Measurements from ENCODE around the gene TSHZ2.
"Not testable (repeated sequence)": the region's sequence is repeated elsewhere in the genome, so short reads cannot be mapped to it uniquely, and the experiment has no call there.

TSHZ2 gene

DNA sequence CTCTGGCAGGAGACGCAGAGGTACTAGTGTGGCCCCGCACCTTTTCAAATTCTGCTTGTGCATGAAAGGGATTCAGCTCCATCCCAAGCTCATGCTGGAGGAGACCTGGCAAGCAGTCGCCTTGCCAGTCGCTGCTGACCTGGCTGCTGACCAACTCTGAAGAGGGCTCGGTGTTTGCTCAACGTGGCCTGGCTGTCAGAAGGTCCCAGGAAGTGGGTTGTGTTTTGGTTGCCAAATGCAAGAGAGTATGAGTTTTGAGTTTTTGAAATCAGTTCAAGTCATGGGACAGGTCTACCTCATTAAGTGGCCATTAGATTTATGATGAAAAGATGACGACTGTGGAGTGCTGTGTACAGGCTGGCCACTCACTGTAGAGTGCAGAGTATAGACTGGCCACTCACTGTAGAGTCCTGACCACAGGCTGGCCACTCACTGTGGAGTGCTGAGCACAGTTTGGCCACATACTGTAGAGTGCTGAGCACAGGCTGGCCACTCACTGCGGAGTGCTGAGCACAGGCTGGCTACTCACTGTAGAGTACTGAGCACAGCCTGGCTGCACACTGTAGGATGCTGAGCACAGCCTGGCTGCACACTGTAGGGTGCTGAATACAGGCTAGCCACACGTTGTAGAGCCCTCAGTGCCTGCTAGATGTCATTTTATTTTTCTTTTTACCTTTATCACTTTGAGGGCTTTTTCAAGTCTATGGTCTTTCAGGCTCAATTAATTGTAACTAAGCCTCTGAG, 427.6 kb downstream of the TSHZ2 start:
- DNase-seq, result no peak

DNA sequence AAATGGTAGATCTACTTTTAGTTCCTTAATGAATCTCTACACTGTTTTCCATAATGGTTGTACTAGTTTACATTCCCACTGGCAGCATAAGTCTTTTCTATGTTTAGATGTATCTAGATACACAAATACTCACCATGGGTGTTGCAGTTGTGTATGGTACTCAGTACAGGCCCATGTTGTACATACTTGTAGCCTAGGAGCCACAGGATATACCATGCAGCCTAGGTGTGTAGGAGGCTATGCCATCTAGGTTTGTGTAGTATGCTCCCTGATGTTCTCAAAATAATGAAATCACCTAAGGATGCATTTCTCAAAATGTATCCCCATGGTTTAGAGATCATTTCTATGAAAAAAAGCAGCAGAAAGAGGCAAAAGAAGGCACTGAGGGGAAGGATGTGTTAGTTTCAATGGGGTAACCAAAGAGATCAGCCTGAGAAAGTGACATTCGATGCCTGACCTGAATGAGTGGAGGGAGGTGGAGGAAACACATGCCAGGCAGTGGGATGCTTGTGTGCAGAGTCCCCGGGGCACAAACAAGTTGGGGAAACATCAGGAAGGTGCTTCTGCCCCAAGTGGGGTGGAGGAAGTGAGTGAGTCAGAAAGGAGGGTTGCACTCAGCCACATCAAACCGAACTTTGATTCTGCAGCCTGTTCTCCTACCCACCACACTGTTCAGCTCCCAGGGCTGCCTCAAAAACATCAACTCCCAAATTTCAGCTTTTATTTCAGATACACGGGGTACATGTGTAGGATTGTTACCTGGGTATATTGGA, 430.3 kb downstream of the TSHZ2 start:
- DNase-seq, result peak in 1 of 2 donors; percentile 8

DNA sequence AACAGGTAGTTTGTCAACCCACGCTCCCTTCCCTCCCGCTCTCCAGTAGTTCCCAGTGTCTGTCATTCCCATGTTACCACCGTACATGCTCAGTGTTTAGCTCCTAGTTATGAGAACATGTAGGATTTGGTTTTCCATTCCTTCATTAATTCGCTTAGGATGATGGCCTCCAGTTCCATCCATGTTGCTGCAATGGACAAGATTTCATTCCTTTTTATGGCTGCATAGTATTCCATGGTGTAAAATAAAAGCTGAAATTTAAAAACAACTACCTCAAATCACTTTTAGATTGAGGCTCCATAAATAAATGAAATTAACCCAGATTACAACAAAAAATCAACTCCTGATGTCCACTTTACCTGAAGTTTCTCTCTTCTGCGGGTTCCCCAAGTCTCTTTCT, 430.9 kb downstream of the TSHZ2 start:
- no peak for DNase-seq

DNA sequence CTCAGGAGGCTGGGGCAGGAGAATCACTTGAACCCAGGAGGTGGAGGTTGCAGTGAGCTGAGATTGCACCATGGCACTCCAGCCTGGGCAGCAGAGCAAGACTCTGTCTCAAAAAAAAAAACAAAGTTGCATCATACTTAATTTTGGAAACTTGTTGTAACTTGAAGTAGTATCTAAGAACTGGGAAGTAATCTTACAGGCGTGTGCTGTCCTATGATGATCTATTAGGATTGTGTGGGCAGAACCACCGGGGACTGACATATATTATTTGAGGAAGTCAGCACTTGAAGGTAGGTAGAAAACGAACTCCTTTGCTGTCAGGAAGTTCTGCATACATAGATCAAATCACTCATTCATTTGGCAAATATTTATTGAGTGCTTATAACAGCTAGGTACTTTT, 433.0 kb downstream of the TSHZ2 start:
- no peak for DNase-seq

DNA sequence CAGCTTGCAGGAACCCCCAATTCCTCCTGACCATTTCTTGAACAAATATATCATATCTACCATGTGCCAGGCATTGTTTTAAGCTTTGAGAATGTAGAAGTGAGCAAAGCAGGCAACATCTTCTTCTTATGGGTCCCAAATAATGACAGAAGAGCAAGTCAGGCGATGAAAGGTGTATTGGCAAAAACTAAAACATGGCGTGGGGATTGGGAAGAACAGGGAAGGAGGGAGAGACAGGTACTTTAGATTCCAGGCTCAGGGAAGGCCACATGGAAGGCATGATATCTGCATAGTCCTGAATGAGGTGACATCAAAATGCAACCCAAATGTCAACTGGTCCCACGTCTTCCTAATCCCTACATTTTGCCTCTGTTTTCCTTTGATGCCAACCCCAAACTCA, 434.4 kb downstream of the TSHZ2 start:
- no peak for DNase-seq

DNA sequence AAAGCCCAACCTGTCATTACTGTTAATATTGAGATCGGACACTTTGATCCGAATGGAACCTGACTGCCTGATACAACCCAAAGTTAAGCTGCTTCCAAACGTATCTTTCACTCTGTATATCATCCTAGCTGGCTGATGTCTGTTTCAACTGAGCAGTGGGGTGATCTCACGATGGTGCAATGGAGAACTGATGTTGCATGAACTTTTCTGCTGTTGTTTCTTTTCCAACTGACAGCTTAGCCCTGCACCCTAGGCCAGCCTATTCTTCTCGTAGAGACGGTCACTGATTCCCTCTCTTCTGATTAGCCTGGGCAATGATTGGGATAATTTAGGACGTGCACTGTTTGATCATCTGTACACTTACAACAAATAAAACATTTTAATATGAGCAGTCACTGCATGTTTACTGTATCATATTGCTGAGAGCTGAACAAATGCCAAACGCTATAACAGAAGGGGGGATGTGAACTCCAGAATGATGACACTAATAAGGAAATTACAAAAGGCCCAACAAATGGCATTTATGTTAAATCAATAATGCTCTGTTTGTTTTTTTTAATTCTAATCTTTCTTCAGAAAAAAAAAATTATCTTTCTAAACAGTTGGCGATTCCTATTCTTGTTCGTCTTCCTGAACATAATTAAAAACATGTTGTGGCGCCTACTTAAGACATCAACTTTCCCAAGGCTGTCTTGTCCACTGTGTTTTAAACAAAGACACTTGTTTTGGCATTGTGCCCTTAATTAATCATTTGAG, 436.7 kb downstream of the TSHZ2 start:
- no peak for DNase-seq

DNA sequence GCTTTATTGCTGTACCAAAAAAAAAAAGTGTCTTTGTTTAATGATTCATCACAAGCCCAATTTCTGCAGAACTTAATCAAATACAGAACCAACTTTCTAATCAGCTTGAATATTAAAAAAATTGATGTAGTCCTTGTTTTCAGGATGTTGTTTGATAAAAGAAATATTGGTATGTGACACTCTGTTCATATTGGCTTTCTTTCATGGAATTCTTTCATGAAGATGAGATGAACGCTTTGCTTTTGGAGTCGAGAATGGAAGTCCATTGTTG, 437.2 kb downstream of the TSHZ2 start:
- DNase-seq, result no peak

DNA sequence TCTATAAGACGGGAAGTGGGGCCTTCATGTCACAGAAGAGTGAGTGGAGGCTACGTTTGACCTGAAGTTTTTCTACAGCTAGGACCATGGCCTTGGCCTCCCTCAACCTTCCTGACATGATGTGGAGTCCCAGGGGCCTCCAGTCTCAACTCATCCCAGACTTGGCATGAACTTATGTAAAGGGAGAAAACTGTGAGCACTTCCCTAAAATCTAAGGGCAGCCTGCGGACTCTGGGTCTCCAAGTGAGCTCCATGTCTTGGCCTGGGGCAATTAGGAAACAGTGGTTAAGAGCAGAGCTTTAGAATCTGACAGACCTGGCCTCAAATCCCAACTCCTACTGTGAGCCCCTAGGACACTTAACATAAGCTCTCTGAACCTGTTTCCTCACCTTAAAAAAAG, 439.0 kb downstream of the TSHZ2 start:
- no peak for DNase-seq

DNA sequence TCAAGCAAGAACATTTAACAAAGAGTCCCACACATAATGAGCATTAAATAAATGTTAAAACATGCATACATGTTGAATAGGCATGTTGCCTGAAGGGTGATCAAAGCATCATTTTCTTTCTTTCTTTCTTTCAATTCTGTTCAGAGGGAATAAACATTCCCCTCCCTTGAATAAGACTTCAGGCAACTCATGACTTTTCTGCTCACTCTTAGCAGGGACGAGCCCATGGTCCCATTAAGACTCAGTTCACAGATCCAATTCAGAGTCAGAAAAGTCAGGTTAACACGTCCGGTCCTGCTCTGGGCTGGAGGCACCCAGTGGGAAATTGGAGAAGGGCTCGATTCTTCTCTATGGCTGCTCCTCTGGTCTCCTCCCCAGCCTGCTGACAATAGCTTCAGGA, 439.7 kb downstream of the TSHZ2 start:
- DNase-seq, result no peak

DNA sequence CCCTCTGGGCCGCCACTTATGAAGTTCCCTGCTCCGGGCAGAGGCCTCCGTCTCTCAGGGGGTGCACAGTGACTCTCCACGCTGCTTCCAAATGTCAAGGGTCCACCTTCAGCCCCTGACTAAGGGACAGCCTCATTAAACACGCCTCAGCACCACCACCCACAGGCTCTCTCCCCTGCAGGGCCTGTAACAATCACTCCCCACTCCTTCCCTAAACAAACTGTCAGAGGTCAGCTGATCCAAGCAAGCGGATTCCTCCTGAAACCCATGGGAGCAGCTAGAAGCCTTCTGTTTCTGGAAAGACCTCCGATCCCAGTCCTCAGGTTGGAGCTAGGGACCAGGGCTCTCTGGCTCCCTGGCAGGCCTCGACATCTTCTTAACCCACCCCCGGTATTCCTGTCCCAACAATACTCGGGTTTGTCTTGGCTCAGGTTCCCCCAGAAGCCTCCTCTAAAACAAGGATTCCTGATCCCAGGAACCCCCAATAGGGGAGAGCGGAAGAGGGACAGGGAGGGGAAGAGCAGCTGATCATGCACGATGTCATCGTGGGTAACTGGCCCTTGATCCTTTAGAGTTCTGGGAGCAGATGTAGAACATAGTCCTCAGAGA, 440.5 kb downstream of the TSHZ2 start:
- no peak for DNase-seq

DNA sequence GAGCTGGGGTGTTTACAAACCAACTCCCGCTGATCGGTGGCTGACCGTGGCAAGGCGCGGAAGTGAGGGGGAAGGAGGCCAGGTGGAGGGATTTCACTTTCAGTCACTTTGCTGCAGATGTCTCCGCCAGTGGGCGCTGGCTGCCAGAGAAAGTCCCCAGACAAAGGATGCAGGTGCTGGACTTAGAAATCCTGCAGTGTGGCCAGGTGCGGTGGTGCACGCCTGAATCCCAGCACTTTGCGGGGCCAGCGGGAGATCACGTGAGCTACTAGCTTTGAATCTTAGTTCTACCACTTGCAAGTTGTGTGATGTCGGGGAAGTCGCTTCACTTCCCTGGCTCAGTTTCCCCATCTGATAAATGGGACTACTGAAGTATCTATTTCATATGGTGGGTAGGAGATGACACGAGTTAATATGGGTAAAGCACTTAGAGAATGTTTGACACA, 441.1 kb downstream of the TSHZ2 start:
- DNase-seq, result peak; percentile 36 to 57

DNA sequence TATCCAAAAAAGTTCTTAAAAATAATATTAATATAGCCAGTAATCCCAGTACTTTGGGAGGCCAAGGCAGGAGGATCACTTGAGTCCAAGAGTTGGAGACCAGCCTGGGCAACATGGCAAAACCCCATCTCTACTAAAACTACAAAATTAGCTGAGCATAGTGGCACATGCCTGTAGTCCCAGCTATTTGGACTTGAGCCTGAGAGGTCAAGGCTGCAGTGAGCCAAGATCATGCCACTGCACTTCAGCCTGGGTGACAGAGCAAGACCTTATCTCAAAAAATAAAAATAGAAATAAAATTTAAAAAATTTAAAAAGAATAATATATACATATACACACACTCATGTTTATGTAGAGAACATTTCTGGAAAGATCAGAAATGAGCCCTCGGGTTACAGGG, 441.7 kb downstream of the TSHZ2 start:
- not testable (repeated sequence) for DNase-seq

DNA sequence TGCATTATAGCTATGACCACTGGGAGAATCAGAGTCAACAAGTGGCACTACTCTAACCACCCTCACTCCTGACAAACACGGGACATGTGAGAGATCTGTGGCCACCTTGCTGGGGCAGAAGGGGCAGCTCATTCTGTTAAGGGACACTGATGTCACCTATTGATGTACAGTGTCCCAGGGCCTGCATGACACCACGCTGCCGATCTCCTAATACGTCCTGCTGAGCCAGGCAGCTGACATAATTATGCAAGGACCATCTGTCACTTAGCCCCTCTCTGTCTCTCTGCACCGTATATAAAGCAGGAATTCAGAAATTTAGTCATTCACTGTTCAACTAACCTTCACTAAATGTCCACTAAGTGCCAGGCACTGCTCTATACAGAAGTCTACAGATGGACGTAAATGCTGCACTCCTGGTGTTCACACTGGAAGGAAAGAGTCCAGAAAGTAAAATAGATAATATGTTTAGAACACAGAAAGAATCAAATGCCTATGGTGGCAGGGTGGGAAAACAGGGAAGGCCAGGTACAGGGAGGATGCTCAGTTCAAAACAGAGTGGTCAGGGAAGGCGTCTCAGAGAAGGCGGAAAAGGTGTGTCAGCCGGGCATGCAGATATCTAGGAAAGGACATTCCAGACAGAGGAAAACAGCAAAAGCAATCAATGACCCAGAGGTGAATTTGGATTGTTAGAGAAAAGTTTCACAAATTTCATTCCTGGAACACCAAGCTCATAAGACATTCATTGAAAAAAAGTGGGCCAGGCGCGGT, 447.7 kb downstream of the TSHZ2 start:
- no peak for DNase-seq

DNA sequence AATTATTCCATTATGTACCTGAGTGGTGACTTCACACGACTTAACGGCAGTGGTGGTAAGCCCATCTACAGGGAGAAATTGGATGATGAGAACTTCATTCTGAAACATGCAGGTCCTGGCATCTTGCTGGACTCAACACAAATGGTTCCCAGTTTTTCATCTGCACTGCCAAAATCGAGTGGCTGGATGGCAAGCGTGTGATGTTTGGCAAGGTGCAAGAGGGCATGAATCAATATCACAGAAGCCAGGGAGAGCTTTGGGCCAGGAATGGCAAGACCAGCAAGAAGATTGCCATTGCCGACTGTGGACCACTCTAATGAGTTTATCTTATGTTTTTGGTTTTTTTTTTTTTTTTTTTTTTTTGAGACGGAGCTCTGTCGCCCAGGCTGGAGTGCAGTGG, 449.2 kb downstream of the TSHZ2 start:
- no peak for DNase-seq

DNA sequence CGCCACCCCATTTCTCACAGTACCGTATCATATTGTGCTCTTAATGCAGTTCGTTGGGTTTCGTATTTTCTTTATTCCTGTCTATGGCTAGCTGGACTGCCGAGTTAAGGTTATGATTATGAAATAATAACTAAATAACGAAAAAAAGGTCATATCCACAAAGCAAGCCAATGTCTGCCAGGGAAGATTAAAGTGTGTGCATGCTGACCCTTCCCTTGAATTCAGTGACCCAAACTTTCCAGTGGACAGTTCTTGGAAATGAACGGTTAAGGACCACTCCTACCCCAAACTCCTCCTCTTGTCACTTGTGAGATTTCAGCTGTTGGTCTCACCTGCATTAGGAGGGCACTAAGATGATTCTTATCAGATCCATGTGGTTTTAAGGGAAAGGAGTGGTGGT, 449.9 kb downstream of the TSHZ2 start:
- no peak for DNase-seq

DNA sequence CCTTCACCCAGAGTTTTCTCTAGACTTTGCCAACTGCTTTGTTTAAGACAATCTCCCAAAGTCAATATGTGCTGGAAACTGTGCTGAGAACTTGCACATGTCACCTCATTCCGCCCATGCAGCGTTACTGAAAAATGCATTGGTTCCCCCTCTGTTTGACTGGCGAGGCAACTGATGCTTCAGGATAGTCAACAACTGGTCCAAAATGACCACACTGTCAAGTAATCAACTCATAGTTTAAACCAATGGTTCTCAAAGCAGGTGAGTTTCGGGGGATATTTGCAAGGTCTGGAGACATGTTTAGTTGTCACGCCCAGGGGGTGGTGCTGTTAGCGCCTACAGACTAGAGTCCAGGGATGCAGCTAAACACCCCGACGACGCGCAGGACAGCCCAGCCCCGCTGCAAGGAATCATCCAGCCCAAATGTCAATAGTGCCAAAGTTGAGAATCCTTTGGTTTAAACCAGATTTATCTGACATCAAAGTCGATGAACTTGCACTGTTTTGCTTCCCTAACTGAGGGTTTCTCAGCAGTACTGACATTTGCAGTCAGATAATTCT, 451.5 kb downstream of the TSHZ2 start:
- DNase-seq, result no peak

DNA sequence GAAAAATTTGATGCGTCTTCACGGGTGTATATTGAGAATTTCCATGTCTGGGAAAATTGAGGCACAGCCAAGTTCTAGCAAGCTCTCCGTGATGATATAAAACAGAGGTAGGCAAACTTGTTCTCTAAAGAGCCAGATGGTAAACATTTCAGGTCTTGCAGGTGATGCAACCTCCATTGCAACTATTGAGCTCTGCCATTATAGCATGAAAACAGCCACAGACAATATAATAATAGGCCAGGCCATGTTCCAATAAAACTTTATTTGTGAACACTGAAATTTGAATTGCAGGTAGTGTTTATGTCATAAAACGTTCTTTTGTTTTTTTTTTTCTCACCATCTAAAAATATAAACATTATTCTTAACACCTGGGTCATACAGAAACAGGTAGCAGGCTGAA, 453.3 kb downstream of the TSHZ2 start:
- DNase-seq, result no peak

DNA sequence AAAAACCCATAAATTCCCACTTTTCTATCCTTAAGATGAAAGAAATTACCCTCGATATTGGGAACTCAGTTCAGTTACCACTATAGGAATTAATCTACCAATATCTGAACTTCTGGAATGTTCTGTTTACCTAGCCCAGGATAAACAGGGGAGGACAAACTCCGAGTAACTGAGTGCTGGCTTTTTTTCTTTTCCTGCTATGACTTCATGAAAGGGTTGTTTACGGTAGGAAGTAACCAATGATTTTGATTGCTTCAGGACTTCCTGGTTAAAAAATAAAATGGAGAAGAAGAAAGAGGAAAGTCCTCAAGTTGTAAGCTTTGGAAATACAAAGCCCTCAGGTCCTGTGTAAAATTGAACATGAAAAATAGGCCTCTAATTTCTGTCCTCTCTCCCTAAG, 453.8 kb downstream of the TSHZ2 start:
- no peak for DNase-seq

DNA sequence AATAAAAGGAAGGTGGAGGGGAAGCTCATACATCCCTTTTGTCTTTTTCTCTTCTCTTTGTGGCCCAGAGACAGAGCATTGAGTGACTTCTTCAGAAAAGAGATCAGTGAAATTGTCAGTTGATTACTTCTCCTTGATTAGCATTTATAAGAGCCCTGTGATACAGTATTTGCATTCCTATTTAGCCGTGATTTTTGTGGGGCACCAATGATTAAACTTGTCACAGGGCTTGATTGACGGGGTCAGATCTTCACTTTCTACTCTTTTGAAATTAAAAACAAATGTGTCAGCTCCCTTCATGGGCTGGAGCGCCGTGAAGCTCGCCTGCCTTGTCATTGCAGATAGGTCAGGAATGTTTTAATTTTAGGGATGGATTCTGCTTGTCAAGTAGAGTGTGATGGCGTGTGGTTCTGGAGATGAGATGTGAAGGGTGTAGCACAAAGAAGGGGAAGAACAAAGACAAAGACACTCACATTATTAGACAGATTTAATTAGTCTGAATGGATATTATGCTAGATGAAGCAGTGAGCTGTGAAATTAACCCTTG, 454.7 kb downstream of the TSHZ2 start:
- DNase-seq, result no peak

DNA sequence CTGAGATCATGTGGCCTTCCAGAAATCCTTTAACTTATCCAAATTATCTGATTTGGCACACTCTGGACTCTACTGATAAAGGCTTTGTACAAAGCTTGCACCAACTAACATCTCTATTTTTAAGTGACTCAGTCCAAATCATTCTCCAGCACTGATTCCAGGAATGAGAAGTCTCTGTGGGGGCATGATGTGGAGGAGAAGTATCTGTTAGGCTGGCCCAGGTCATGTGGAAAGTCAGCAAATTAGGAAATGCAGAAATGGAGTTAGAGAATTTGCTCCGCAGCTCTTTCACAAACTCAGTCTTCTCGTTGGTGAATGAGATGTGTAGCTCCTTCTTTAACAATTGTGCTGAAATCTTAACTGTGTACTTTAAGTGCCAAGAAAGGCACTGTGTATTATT, 455.8 kb downstream of the TSHZ2 start:
- no peak for DNase-seq

DNA sequence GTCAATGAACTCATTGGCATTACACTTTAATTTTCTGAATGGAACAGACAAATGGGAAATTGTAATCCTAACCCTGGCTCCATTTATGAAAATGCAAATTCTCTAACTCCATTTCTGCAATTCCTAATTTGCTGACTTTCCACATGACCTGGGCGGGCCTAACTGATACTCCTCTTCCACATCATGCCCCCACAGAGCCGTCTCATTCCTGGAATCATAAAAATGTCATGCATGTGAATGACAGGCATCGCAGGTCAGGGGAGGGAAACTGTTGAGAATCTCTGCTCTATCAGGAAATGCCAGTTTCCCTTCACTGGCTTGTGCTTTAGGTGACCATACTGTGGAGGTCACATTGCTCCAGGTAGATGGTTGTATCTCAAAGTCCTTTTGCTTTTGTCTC, 456.4 kb downstream of the TSHZ2 start:
- DNase-seq, result no peak

DNA sequence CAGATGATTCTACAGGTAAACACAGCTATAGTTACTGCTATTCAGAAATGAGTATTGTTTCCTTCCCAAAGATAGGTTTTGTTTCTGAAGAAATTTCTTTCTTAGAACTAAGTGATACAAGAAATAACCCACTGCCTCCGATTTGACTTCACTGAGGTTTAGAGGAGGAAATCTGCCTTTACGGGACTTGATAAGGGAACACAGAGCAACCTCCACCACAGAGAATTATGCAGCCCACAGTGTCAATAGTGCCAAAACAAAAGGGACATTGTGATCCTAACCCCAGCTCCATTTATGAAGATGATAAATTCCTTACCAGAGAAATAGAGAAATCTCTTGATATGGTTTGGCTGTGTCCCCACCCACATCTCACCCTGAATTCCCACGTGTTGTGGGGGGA, 456.8 kb downstream of the TSHZ2 start:
- no peak for DNase-seq

Data from stimulated activated CD4-positive, alpha-beta T cell treated with anti-CD3 and anti-CD28 coated beads, Interleukin-2, amount 100 ng/mL, for 24 hours (primary cell).